Mammary epithelial cell (primary cell): ENCODE measurements around the gene KCNB1.

Source experiments
- EZH2 ChIP-seq: IDR thresholded peaks from 2 replicates; pipeline ENCODE4 v1.6.1; 2012; ENCODE audit warnings: low read length, inconsistent platforms, borderline replicate concordance
- TF ChIP-seq, protein P1 (sequence below), 2 donors: IDR thresholded peaks in 1 of 2; conservative IDR thresholded peaks in 1 of 2; 2 replicates each; pipeline ENCODE4 v1.5.1; 2011 to 2012; ENCODE audit warnings: inconsistent platforms in 2 of 2, low read length in 2 of 2, mild to moderate bottlenecking in 2 of 2, control low read depth in 1 of 2, low read depth in 1 of 2; ENCODE audit not compliant: insufficient read depth in 1 of 2; ENCODE audit errors: extremely low read depth in 1 of 2

DNA sequence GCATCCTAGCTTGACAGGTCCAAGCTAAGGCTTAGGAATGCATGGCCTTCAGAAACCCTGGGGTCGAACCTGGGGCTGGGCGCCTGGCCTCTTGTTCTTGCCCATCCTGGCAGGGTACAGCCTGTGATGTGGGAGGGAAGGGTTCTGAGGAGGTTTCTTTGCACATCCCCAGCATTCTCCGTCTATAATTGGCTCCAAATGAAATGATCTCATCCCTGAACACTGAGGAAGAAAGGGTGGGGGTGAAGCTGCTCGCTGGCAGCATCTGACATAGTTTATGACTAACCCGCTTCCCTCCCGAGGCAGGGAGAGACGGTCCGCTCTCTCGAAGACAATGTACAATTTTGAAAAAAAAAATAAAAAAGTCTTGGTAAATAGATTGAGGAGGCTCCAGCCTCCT lies 137.5 kb downstream of the KCNB1 start:
- TF ChIP-seq, protein P1, sequence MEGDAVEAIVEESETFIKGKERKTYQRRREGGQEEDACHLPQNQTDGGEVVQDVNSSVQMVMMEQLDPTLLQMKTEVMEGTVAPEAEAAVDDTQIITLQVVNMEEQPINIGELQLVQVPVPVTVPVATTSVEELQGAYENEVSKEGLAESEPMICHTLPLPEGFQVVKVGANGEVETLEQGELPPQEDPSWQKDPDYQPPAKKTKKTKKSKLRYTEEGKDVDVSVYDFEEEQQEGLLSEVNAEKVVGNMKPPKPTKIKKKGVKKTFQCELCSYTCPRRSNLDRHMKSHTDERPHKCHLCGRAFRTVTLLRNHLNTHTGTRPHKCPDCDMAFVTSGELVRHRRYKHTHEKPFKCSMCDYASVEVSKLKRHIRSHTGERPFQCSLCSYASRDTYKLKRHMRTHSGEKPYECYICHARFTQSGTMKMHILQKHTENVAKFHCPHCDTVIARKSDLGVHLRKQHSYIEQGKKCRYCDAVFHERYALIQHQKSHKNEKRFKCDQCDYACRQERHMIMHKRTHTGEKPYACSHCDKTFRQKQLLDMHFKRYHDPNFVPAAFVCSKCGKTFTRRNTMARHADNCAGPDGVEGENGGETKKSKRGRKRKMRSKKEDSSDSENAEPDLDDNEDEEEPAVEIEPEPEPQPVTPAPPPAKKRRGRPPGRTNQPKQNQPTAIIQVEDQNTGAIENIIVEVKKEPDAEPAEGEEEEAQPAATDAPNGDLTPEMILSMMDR (conservative IDR thresholded peaks at IDR 0.05 in 1 of 2, IDR thresholded peaks at IDR 0.05 in 1 of 2; ENCODE audit: extremely low read depth in 1 of 2, insufficient read depth in 1 of 2, low read depth in 1 of 2, low read length in 2 of 2) = no peak
- TF ChIP-seq EZH2 = no peak
